Measurements from ENCODE around the gene CPNE9.
A peak's percentile ranks its signal among the peaks of the same experiment; 100 is the strongest.

CPNE9 gene

DNA sequence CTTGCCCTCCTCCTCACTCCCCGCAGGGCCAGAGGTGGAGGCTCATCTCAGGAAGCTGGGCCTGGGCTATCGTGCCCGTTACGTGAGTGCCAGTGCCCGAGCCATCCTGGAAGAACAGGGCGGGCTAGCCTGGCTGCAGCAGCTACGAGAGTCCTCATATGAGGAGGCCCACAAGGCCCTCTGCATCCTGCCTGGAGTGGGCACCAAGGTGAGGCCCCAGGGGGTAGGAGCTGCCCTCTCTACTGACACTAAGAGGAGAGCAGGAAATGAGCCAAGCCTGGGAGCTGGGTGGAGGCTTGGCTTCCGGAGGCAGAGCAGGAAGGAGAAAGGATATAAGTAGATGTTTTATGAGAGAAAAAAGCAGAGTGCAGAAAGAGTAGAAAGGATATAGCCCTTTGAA lies 51.0 kb downstream of the CPNE9 start:
- DNase-seq, result no peak
- Histone ChIP-seq H3K4me3 (ENCODE audit: low read depth, low read length) (no peak overlapping the region), H3K9me3 (no peaks in the 10 kb centered on the region), H3K4me1 (no peaks in the 10 kb centered on the region), H3K27me3 (no peaks in the 10 kb centered on the region), H3K36me3 (no peaks in the 10 kb centered on the region)
- TF ChIP-seq, protein P1, sequence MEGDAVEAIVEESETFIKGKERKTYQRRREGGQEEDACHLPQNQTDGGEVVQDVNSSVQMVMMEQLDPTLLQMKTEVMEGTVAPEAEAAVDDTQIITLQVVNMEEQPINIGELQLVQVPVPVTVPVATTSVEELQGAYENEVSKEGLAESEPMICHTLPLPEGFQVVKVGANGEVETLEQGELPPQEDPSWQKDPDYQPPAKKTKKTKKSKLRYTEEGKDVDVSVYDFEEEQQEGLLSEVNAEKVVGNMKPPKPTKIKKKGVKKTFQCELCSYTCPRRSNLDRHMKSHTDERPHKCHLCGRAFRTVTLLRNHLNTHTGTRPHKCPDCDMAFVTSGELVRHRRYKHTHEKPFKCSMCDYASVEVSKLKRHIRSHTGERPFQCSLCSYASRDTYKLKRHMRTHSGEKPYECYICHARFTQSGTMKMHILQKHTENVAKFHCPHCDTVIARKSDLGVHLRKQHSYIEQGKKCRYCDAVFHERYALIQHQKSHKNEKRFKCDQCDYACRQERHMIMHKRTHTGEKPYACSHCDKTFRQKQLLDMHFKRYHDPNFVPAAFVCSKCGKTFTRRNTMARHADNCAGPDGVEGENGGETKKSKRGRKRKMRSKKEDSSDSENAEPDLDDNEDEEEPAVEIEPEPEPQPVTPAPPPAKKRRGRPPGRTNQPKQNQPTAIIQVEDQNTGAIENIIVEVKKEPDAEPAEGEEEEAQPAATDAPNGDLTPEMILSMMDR (IDR thresholded peaks at IDR 0.05; ENCODE audit: low read depth, low read length), result no peak

DNA sequence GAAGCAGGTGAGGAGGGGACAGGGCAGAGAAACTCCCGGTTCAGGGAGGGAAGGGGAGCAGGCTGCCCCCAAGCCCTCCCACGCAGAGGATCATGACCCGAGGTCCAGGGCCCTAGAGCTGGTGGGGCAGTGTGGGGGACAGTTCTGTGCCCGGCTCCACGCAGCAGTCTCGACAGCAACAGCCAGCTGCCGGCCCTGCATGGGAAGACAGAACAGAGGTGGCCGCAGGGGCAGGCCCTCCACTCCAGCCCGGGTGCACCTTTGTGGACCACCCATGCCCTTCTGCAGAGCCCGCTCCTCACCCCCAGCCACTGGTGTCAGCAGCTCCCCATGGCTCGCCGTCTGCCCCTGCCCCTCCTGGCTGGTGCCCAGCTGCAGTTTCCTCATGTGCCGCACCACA lies 53.8 kb downstream of the CPNE9 start:
- DNase-seq, result no peak
- Histone ChIP-seq H3K4me3 (ENCODE audit: low read depth, low read length) (no peak overlapping the region), H3K4me1 (no peaks in the 10 kb centered on the region), H3K9me3 (no peaks in the 10 kb centered on the region), H3K27me3 (no peaks in the 10 kb centered on the region), H3K36me3 (no peaks in the 10 kb centered on the region)
- TF ChIP-seq, protein P1 (IDR thresholded peaks at IDR 0.05; ENCODE audit: low read depth, low read length), result no peak

DNA sequence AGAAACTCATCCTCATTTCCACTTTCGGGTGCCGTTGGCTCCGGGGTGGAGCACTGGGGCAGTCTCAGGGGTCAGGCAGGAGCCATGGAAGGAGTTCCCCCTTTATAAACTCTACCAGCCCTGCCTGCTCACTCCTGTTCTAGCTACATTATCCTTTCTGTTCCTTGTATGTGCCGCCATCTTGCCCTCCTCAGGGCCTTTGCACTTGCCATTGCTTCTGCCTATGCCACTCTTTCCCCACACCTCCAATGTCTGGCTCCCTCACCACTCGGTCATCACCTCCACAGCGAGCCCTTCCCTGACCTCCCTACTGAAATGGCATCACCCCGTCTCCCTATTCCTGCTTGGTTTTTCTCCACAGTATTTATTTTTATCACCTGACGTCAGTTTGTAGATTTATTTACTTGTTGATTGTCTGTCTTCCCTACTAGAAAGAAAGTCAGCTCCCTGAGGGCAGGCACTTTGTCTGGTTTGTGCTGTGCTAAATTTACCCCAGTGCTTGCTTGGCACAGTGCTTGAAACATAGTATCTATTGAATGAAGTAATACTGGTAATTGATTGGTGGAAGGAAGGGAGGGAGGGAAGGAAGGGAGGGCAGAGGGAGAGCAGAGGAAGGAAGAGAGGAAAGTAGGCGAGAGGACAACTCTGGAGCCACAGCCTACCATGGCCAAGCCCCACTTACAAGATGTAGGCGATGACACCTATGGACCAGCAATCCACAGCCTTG lies 57.3 kb downstream of the CPNE9 start:
- Histone ChIP-seq H3K27me3 (no peaks in the 10 kb centered on the region), H3K4me3 (ENCODE audit: low read depth, low read length) (no peak overlapping the region), H3K36me3 (no peaks in the 10 kb centered on the region), H3K4me1 (no peaks in the 10 kb centered on the region), H3K9me3 (no peaks in the 10 kb centered on the region)
- no peak for DNase-seq
- TF ChIP-seq, protein P1 (IDR thresholded peaks at IDR 0.05; ENCODE audit: low read depth, low read length), result no peak

DNA sequence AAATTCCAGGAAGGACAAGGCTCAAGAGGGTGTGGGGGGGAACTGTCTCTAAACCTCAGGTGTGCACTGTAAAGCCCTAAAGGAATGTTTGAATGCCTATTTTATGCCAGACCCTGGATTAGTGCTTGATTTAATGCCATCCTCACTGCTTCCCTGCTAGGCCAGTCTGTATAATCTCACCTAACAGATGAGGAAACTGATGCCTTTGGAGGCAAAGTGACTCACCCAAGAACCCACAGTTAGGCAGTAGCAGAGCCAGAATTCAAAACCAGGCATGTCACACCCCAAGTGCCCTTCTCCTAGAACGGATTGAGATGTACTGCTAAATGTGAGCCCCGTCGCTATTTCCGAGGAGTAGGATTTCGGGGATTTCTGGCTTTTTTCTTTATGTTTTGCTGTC lies 58.3 kb downstream of the CPNE9 start:
- no peaks in the 10 kb centered on the region for H3K4me1 ChIP-seq
- H3K9me3 ChIP-seq, result no peaks in the 10 kb centered on the region
- H3K27me3 ChIP-seq, result no peaks in the 10 kb centered on the region
- TF ChIP-seq, protein P1 (IDR thresholded peaks at IDR 0.05; ENCODE audit: low read depth, low read length), result no peak
- DNase-seq, result no peak
- H3K4me3 ChIP-seq (ENCODE audit: low read depth, low read length), result no peak overlapping the region
- H3K36me3 ChIP-seq, result no peaks in the 10 kb centered on the region

DNA sequence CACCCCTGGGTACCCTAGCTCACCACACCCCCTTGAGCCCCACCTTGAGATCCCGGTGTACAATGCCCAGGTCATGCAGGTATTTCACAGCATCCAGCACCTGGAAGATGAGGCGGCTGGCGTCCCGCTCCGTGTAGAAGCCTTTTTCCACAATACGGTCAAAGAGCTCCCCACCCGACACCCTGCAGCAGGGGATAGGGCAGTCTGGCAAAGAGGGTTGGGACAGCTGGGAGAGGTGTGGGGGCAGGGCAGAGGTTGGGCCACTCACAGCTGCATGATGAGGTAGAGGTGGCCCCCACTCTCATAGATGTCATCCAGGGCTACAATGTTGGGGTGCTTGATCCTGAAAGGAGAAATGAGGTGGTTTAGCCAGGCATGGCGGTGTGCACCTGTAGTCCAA lies 59.2 kb downstream of the CPNE9 start:
- no peaks in the 10 kb centered on the region for H3K27me3 ChIP-seq
- no peak for DNase-seq
- no peak overlapping the region for H3K4me3 ChIP-seq (ENCODE audit: low read depth, low read length)
- no peaks in the 10 kb centered on the region for H3K4me1 ChIP-seq
- H3K36me3 ChIP-seq, result no peaks in the 10 kb centered on the region
- no peaks in the 10 kb centered on the region for H3K9me3 ChIP-seq
- TF ChIP-seq, protein P1 (IDR thresholded peaks at IDR 0.05; ENCODE audit: low read depth, low read length), result no peak

DNA sequence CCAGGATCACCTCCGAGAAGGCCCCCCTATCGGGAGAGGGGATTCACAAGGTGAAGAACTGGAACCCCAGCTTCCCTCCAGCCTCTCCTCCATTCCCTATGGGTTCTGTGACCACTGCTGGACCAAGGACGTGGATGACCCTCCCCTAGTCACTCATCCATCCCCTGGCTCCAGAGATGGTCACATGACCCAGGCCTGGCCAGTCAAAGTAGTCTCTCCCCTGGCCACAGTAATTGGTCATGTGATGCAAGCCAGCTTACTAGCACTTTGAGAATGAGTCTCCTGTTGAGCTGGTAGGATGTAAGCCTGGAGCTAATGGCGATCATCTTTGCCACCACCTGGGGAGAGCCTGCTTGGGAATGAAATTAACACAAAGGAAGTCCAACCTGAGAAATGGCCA lies 62.2 kb downstream of the CPNE9 start:
- H3K27me3 ChIP-seq, result no peaks in the 10 kb centered on the region
- H3K9me3 ChIP-seq, result no peaks in the 10 kb centered on the region
- no peak overlapping the region for H3K4me3 ChIP-seq (ENCODE audit: low read depth, low read length)
- peak; percentile 35 for DNase-seq
- H3K4me1 ChIP-seq, result no peaks in the 10 kb centered on the region
- no peaks in the 10 kb centered on the region for H3K36me3 ChIP-seq
- TF ChIP-seq, protein P1 (IDR thresholded peaks at IDR 0.05; ENCODE audit: low read depth, low read length), result no peak
